SHP77 (cell line): ENCODE results near the gene RAD23A.

Experiments
- DNase-seq, 2 experiments: peaks; one replicate each; lab custom pipeline; 2025; lab: John Stamatoyannopoulos, UW

RAD23A gene

DNA sequence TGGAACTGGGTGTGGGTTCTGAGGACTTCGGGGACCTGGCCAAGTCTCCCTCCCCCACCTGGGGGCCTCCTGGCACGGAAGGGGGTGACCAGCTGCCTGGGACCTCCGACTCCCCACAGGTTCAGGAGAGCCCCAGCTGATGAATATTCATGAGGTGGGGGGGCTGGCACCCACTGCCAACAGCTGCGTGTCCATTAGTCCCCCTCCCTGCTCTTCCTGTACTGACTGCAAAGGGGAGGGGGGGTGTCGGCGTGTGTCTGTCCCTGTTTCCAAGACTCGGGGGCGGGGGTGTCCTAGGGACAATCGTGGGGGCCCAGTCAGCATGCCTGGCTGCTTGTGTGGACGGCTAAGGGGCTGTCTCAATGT, 39.0 kb downstream of the RAD23A start:
- DNase-seq = no peak

DNA sequence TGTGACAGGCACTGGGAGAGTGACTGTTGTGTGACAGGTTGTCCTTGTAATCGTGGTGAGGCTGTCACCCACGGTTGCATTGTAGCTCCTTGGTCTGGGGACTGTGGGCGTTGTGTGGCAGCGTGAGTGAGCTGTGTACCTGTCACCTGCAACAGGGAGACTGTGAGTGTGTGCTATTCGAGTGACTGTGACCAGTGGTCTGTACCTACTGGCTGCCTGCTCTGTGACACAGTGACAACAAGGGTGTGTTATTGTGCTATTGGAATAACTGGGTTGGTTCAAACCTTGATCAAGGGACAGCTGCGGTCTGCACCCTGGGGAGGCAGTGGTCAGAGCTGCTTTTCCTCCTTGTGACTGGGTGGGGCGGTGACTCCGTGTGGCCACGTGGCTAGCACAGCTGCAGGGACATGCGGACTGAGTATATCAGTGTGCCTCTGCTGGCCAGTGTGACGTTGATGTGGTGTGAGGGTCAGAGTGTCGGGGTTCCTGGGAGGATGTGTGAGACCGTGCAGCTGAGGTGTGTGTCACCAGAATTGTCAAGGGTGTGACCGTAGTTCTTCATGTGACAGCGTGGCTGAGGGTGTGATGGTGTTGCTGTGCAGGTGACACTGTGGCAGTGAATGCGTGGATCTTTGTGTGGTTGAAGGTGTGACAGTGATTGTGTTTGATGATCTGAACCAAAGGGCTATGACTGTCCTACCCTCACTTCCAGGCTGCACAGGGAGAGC, 39.6 kb downstream of the RAD23A start:
- peak; percentile 42 to 63 for DNase-seq

GRCh38 chr19:12986726-12987125, 41.1 kb downstream of the RAD23A start:
- no peak for DNase-seq

GRCh38 chr19:12987190-12987589, 41.5 kb downstream of the RAD23A start:
- DNase-seq = no peak

DNA sequence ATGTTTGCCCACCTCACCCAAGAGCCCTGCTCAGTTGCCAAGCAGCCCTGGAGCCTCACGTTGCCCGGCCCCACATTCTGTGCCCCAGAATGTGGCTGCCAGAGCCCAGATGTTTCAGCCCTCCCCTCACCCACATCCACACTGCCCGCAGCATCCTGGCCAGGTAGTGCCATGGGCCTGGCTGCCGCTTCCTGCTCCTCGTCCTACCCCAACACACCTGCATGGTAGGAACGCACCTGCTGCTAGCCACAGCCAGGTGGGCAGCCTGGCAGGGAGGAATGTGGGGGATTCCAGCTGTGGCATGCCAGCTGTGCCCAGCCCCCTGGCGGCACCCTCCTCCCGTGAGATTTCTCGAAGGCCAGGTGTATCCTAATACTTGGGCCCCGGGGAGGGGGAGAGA, 42.1 kb downstream of the RAD23A start:
- DNase-seq = no peak

DNA sequence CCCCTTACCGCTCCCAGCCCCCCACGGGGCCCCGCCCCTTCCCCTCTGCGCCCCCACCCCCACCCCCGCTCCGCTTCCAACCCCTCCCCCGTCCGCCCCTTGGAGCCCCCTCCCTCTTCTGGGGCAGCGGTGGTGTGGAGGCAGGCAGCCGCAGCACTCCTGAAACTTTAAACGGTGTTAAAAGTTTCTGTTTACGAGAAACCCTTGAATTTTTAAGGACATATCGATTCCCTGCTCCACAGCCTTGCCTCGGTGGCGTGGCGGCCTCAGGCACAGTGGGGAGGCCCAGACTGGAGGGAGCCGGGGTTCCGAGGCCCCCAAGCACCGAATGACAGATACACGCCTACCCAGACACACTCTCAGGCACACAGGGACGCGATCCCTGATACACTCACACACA, 44.8 kb downstream of the RAD23A start:
- DNase-seq = no peak

DNA sequence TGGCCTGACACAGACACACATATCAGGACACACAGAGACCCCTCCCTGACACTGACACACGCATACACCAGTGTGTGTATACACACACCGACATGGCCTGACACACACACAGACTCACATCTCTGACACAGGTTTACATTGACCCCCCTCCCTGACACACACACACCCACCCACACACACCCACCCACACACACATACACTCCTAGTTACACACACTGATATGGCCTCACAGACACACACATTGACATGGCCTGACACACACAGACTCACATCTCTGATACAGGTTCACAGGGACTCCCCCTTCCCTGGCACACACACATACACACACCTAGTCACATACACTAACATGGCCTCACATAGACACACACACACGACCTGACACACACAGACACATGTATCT, 45.2 kb downstream of the RAD23A start:
- no peak for DNase-seq

- no peak for DNase-seq
Observed at GRCh38 chr19:12991296-12991695, 45.6 kb downstream of the RAD23A start.

DNA sequence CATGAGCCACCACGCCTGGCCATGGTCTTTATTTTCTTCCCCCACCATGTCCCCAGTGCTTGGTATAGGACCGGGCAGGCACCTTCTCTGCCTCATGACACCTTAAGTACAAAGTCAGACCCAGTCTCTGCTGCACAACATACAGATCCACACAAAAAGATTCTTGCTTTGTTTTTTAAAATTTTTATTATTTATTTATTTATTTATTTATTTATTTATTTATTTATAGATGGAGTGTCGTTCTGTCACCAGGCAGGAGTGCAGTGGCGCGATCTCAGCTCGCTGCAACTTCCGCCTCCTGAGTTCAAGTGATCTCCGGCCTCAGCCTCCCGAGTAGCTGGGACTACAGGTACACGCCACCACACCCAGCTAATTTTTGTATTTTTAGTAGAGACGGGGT, 47.1 kb downstream of the RAD23A start:
- DNase-seq = no peak

DNA sequence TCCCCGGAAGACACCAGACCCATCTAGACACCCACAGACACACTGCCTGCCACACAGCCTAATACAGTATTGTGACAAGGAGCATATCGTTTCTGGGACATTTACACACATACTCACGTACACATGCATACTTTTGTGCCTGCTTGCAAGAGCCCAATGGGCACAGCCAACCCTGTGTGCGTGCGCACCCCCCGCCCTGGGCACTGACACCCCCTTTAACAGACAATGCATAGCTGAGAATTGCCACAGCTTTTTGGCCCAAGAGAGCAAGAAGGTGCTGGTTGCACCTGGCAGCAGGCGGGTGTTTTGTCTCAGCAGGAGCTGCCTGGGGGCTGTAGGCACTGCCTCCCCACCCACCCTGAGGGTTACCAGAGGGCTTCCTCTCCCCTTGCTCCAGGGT, 47.9 kb downstream of the RAD23A start:
- no peak for DNase-seq

DNA sequence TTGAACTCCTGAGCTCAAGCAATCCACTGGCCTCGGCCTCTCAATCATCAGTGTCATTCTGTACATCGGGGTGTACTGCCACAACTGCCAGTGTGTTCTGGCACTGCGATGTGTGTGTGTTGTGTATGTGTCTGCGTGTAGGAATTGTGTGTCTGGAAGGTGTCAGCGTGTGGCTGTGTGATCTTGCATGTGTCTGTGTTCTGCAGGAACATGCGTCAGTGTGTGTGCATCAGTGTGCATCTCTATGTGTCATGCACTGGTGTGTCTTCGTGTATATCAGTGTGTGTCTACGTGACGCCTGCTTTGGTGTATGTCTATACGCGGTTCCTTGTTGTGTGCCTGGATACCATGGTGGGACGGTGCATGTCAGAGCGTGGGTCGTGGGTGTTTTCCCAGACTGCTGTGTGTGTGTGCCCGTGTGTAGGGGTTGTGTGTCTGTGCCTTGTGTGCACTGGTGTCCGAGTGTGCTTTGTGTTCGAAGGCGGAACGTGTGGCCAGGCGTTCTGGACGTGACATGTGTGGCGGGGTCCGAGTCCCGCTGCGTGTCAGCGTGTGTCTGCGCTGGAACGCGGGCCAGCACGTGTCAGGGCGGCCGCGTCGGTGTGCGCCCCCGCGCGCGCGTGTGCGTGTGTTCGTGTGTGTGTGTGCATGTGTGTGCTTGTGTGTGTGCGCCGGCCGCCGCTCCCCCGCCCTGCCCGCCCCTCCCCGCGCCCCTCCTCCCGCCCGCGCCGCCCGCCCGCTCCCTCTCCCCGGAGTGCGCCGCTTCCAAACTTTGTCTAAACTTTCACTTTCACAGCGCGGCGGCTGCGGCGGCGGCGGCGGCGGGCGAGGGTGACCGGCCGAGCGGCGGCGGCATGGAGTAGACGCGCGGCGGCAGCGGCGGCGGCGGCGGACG, 49.3 kb downstream of the RAD23A start, which contains the start of gene NFIX:
TSS of gene NFIX (plus strand) at position 775 of the 895 bp plus-strand sequence. CDS start 363 bp downstream, outside the sequence.
- no peak for DNase-seq

DNA sequence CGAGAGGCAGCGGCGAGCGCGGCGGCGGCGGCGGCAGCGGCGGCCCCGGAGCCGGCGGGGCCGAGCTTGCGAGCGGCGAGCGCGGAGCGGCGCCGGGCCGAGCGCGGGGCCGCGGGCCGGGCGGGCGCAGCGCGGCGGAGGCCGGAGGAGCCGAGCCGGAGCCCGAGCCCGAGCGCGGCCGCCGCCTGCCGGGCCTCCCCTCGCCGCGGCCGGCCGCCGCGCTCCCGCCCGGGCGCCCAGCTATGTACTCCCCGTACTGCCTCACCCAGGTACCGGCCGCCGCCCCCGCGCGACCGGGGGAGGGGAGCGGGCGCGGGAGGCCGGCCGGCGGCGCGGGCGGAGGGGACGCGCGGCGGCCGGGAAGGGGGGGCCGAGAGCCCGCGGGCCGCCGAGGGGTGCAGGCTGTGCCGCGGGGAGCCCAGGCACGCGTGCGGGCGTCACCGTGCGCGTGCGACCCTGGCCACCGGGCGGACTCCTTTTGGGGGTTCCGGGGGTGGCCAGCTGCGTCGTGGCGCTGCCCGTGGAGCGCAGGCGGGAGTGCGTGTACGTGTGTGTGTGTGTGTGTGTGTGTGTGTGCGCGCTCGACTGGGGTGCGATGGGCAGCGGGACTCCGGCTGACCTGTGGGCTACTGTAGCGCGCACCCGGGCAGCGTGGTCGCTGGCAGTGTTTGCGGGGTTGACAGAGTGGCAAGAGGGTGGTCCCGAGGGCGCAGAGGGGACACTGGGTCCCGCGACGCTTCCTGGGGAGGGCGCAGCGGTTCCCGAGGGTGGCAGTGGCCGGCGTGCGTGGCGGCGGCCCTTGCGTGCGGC, 50.1 kb downstream of the RAD23A start:
- DNase-seq = no peak

GRCh38 chr19:12996406-12997094, 50.9 kb downstream of the RAD23A start:
- DNase-seq = no peak

GRCh38 chr19:12997179-12997966, 51.7 kb downstream of the RAD23A start:
- DNase-seq = no peak

- no peak for DNase-seq
Observed at GRCh38 chr19:12997967-12998940, 52.6 kb downstream of the RAD23A start.

GRCh38 chr19:13001166-13001501, 55.5 kb downstream of the RAD23A start:
- DNase-seq = no peak

DNA sequence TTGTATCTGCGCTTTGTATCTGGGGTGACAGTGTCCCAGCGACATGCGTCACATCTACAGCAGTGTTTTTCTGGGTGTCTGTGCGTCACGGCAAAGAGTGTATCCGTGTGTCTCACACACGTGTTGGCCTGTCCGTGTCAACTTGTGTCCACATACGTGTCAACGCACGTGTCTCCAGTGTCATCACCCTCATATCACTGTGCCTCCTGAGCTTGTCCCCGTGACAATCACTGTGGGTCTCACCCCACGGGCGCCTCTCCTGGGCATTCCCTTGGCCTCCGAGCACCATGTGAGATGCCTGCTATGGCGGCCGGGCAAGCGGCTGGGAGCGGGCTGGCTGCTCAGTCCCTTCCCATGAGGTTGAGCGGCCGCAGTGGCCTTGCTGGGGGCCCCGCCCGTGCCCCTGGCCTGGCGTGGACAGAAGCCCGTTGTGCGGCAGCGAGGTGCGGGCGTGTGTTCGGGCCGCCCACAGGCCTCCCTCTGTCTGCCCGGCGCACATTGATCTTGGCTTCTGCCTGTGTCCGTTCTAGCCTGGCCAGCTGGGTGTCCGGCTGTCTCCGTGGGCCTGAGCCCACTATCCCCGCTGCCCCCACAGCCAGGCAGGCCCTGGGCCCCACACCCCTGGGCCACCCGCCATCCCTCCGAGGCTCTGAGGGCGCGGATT, 56.0 kb downstream of the RAD23A start:
- DNase-seq = no peak

GRCh38 chr19:13002166-13002898, 56.7 kb downstream of the RAD23A start:
- no peak for DNase-seq

GRCh38 chr19:13003081-13003480, 57.4 kb downstream of the RAD23A start:
- DNase-seq = no peak
